NOMO-1 (cell line): ENCODE results near the gene HPS5.
"Not testable (repeated sequence)": the region's sequence is repeated elsewhere in the genome, so short reads cannot be mapped to it uniquely, and the experiment has no call there.

ENCODE experiments used
- DNase-seq, 2 experiments: peaks; one replicate each; lab custom pipeline; 2025; ENCODE audit not compliant: unreplicated experiment in 2 of 2; lab: John Stamatoyannopoulos, UW

The HPS5 gene, protein sequence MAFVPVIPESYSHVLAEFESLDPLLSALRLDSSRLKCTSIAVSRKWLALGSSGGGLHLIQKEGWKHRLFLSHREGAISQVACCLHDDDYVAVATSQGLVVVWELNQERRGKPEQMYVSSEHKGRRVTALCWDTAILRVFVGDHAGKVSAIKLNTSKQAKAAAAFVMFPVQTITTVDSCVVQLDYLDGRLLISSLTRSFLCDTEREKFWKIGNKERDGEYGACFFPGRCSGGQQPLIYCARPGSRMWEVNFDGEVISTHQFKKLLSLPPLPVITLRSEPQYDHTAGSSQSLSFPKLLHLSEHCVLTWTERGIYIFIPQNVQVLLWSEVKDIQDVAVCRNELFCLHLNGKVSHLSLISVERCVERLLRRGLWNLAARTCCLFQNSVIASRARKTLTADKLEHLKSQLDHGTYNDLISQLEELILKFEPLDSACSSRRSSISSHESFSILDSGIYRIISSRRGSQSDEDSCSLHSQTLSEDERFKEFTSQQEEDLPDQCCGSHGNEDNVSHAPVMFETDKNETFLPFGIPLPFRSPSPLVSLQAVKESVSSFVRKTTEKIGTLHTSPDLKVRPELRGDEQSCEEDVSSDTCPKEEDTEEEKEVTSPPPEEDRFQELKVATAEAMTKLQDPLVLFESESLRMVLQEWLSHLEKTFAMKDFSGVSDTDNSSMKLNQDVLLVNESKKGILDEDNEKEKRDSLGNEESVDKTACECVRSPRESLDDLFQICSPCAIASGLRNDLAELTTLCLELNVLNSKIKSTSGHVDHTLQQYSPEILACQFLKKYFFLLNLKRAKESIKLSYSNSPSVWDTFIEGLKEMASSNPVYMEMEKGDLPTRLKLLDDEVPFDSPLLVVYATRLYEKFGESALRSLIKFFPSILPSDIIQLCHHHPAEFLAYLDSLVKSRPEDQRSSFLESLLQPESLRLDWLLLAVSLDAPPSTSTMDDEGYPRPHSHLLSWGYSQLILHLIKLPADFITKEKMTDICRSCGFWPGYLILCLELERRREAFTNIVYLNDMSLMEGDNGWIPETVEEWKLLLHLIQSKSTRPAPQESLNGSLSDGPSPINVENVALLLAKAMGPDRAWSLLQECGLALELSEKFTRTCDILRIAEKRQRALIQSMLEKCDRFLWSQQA

DNA sequence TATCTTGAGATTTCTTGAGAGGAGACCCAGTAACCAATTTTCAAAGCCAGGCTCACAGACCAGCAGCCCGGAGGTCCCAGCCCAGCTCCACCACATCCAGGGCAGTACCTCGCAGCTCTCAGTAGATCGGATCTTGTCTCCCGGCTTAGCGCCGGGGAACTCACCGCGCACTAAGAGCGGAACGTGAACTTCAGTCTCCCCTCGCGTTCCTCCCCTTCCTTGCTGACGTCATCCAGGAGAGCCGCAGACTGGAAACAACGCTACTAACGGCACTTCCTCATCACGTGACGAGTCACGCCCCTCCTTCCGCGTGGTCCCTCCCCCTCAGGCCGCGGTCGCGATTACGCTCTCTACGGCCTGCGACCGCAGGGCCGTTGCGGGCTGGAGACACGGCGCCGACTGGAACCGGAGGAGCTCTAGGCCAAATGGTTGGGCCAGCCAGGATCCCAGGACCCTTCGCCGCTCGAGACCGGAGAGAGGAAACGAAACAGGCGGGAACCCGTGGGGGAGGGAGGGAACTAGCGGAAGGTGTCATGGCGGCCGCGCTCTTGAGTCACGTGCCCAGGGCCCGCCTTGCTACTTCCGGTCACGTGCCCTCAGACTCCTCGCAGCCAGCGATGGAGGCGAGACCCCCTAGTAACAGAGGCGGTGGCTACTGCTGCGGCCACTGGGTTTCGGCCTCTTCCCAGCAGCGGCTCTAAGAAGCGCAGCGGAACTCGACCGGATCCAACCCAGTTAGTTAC, at the start of gene HPS5, which contains the start of gene GTF2H1:
TSS of gene HPS5 (minus strand) at position 172 of the 743 bp plus-strand sequence. CDS start 4,282 bp downstream, outside the sequence.
TSS of gene GTF2H1 (plus strand) at position 599 of the 743 bp plus-strand sequence. CDS start 10,508 bp downstream, outside the sequence.
- DNase-seq, result peak; percentile 93 to 94

DNA sequence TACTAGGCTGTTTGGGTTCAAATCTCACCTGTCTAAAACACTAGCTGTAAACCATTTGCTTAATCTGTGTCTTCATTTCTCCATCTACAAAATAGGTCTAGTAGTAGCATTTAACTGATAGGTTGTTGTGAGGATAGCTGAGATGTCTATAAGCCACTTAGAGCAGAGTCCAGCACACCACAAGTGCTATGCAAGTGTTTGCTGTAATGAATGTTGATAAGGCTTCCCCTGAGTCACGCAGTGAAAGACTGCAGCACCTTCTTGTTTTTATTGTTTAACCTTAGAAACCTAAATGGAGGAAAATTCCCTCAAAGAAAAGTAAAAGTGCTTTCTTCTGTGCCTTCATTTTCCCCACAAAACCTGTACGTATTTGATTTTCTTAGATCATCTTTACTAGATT, 49.3 kb upstream of the HPS5 start:
- DNase-seq, result no peak

DNA sequence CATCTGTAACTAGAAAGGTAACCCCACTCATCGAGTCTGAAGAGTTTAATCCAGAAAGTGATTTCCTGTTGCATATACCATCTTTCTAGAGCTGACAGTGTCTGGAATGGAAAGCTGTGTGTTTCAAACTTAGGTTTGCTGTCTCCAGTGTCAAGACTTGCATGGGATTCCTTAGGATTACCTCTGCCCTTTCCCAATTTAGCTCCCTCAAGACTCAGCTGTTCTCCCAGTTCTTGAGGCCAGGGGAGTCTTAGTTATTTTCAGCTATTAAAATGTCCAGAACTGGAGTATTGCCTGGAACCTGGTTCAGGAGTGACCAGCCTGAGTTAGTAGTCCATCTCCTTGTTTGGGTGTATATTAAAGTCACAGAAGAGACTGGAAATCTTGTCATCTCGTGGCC, 47.5 kb upstream of the HPS5 start:
- no peak for DNase-seq

DNA sequence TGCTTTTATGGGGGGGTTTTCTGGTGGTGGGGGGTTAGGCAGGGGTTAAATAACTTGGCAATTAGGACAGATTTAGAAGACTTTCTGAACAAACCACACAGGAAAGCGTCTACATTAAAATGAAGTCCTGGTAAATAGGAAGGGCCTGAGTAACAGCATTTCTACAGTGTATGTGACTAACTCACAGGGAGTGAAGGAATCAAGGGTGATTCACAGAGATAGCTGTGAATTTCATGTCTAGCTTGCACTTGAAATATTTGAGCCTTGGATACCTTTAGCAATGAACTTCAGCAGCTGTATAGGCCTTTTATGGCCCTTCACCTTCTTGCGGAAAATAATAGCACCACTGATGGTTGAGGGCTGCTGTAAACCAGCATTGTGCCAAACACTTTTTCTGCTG, 46.3 kb upstream of the HPS5 start:
- DNase-seq, result no peak

- DNase-seq, result no peak
Observed at GRCh38 chr11:18367431-18367830, 45.5 kb upstream of the HPS5 start.

- DNase-seq, result no peak
Observed at GRCh38 chr11:18366286-18366685, 44.3 kb upstream of the HPS5 start.

DNA sequence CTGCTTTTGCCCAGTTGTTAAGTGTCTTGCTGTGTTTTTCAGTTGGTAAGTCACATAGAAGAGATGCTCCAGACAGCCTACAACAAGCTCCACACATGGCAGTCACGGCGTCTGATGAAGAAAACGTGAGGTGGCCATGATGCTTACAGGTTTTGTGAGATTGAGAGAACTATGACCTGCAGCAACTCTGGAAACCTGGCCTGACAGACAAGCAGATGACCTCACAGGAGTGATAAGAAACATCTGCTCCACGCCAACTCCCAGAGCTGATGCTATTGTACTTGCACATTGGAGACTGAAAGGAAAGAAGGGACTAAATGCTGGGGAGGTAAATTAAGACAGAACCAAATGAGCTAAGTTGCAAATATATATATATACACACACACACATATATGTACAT, 43.8 kb upstream of the HPS5 start:
- no peak for DNase-seq

- DNase-seq, result no peak
Observed at GRCh38 chr11:18364495-18365073, 42.6 kb upstream of the HPS5 start.

DNA sequence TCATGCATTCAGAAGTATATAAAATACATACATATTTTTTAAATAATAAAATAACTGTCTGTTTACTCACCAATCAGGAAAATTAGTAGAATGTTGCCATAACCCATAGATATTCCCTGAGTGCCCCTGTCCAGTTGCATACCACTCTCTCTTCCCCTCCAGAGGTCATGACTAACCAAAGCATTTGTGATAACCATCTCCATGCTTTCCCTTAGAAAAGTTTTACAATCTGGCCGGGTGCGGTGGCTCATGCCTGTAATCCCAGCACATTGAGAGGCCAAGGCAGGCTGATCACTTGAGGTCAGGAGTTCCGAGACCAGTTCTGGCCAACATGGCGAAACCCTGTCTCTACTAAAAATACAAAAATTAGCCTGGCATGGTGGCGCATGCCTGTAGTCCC, 39.2 kb upstream of the HPS5 start:
- no peak for DNase-seq

DNA sequence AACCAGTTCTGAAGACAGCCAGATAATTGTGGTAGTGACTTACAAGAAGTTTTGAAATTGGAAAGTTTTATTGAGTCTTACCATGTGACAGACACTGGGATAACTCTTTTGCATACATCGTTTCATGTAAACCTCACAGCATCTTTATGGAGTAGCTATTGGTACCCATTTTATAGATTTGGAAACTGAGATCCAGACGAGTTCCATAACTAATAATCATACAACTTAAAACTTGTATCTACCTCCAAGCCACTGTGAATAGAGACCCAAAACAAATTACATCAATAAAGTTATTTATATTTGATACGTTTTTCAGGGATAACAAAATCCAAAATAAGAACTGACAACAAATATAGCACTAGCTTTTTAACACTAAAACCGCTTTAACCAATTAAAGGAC, 36.7 kb upstream of the HPS5 start:
- no peak for DNase-seq

GRCh38 chr11:18352581-18352980, 30.6 kb upstream of the HPS5 start:
- DNase-seq, result no peak

GRCh38 chr11:18347471-18348125, 25.7 kb upstream of the HPS5 start:
- DNase-seq, result no peak

DNA sequence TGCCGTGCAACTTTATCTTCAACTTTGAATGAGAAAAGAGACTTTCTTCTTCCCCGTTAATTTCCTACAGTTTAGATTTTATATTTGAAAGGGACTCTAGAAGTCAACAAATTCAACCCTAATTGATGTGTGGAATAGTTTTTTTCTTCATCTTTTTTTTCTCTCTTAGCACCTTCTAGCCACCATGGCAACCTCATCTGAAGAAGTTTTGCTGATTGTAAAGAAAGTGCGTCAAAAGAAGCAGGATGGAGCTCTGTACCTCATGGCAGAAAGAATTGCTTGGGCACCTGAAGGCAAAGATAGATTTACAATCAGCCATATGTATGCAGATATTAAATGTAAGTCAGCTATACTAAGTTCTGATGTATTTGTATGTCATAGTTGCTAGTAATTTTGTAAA, 11.0 kb upstream of the HPS5 start:
- DNase-seq, result no peak

GRCh38 chr11:18332302-18332701, 10.4 kb upstream of the HPS5 start:
- DNase-seq, result no peak

DNA sequence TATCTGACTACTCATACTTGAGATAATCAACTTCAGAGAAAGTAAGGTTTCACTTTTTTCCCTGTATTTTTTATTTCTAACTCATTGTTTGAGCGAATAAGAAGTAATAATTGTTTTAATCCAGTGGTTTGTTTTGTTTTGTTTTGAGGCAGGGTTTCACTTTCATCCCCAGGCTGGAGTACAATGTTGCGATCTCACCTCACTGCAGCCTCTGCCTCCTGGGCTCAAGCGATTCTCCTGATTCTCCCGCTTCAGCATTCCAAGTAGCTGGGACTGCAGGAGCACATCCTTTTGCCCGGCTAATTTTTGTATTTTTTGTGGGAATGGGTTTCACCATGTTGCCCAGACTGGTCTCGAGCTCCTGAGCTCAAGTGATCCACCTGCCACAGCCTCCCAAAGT, 9.0 kb upstream of the HPS5 start:
- no peak for DNase-seq

GRCh38 chr11:18329196-18329870, 7.4 kb upstream of the HPS5 start:
- no peak for DNase-seq

- DNase-seq, result peak in 1 of 2 experiments; percentile 45
Observed at GRCh38 chr11:18324381-18324780, 2.4 kb upstream of the HPS5 start.

DNA sequence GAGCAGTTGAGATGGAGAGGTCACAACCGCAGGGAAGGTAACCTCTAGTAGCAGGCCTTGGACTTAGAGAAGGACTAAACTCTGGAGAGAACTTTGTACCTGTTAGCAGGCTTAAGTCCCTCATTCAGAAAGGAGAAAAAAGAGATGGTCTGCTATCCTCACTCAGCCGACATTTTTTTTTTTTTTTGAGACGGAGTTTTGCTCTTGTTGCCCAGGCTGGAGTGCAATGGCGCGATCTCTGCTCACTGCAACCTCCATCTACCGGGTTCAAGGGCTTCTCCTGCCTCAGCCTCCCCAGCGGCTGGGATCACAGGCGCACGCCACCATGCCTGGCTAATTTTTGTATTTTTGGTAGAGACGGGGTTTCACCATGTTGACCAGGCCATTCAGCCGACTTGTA, 1.9 kb upstream of the HPS5 start:
- not testable (repeated sequence) for DNase-seq
